GM18499 (cell line): ENCODE measurements around the gene LETM1.

Source experiments
- ATAC-seq: cut with Tn5 transposase; IDR thresholded peaks from one replicate; pipeline ENCODE4 v1.9.1; 2021; ENCODE audit warnings: moderate number of reproducible peaks; ENCODE audit not compliant: insufficient read depth, unreplicated experiment

The LETM1 gene

GRCh38 chr4:1809754-1810502 is 46.0 kb downstream of the LETM1 start:
- ATAC-seq = no peak

- no peak for ATAC-seq
Measured at GRCh38 chr4:1808851-1809753, 46.9 kb downstream of the LETM1 start.

GRCh38 chr4:1808396-1808795 is 47.6 kb downstream of the LETM1 start:
- ATAC-seq = no peak

- no peak for ATAC-seq
Measured at GRCh38 chr4:1807332-1807777, 48.6 kb downstream of the LETM1 start.

GRCh38 chr4:1806596-1807331 is 49.2 kb downstream of the LETM1 start:
- no peak for ATAC-seq

GRCh38 chr4:1806223-1806564 is 49.8 kb downstream of the LETM1 start:
- no peak for ATAC-seq

GRCh38 chr4:1805493-1806222 is 50.3 kb downstream of the LETM1 start:
- ATAC-seq = no peak

GRCh38 chr4:1804638-1805492 is 51.1 kb downstream of the LETM1 start:
- ATAC-seq = no peak

- ATAC-seq = no peak
Measured at GRCh38 chr4:1803523-1804423, 52.2 kb downstream of the LETM1 start.

- ATAC-seq = no peak
Measured at GRCh38 chr4:1802720-1803522, 53.0 kb downstream of the LETM1 start.

GRCh38 chr4:1802151-1802715 is 53.7 kb downstream of the LETM1 start:
- ATAC-seq = no peak

- ATAC-seq = no peak
Measured at GRCh38 chr4:1801286-1801958, 54.5 kb downstream of the LETM1 start.

GRCh38 chr4:1800805-1801204 is 55.2 kb downstream of the LETM1 start:
- no peak for ATAC-seq

- ATAC-seq = no peak
Measured at GRCh38 chr4:1799387-1800375, 56.3 kb downstream of the LETM1 start.

- no peak for ATAC-seq
Measured at GRCh38 chr4:1798580-1799386, 57.2 kb downstream of the LETM1 start.
